DOHH2 (cell line): ENCODE data around the gene SCN5A.

ENCODE experiments used
- H3F3A ChIP-seq: fragments of 200-600 bp; sonication (generic), shearing (Covaris generic); 2 replicates; pipeline ENCODE4 v1.6.0; 2016; ENCODE audit warnings: antibody characterized with exemption, mild to moderate bottlenecking; ENCODE audit not compliant: control insufficient read depth, insufficient read depth
- H3K27ac ChIP-seq: fragments of 200-600 bp; sonication (generic); 2 replicates; pipeline ENCODE4 v1.5.1; 2014; ENCODE audit warnings: low read depth, mild to moderate bottlenecking, low read length, moderate library complexity
- H3K27me3 ChIP-seq: fragments of 200-600 bp; sonication (generic); 2 replicates; pipeline ENCODE4 v1.6.1; 2014; ENCODE audit warnings: mild to moderate bottlenecking, low read length, mixed read lengths; ENCODE audit not compliant: control insufficient read depth
- H3K36me3 ChIP-seq: fragments of 200-600 bp; sonication (generic); 2 replicates; pipeline ENCODE4 v1.6.1; 2014; ENCODE audit warnings: mild to moderate bottlenecking, low read length, moderate library complexity, mixed read lengths; ENCODE audit not compliant: control insufficient read depth
- H3K4me1 ChIP-seq: fragments of 200-600 bp; sonication (generic); 2 replicates; pipeline ENCODE4 v1.6.1; 2014; ENCODE audit warnings: mild to moderate bottlenecking, low read length, mixed read lengths; ENCODE audit not compliant: control insufficient read depth
- H3K4me2 ChIP-seq: fragments of 200-600 bp; sonication (generic); 2 replicates; pipeline ENCODE4 v1.6.0; 2014; ENCODE audit warnings: mild to moderate bottlenecking, low read length, moderate library complexity
- H3K4me3 ChIP-seq: fragments of 200-600 bp; sonication (generic); 2 replicates; pipeline ENCODE4 v1.5.1; 2014; ENCODE audit warnings: mild to moderate bottlenecking, low read length, mixed read lengths
- H3K79me2 ChIP-seq: fragments of 200-600 bp; sonication (generic); 2 replicates; pipeline ENCODE4 v1.6.1; 2014; ENCODE audit warnings: mild to moderate bottlenecking, low read length, mixed read lengths; ENCODE audit not compliant: control insufficient read depth
- H3K9me2 ChIP-seq: fragments of 200-600 bp; sonication (generic); replicated peaks from 2 replicates; pipeline ENCODE4 v1.6.1; 2014; ENCODE audit warnings: mild to moderate bottlenecking, low read length, mixed read lengths; ENCODE audit not compliant: control insufficient read depth
- H3K9me3 ChIP-seq: fragments of 200-600 bp; sonication (generic); 2 replicates; pipeline ENCODE4 v1.6.1; 2014; ENCODE audit warnings: antibody characterized with exemption, low read length, mixed read lengths; ENCODE audit not compliant: control insufficient read depth, insufficient read depth
- H4K20me1 ChIP-seq: fragments of 200-600 bp; sonication (generic); 2 replicates; pipeline ENCODE4 v1.6.0; 2014; ENCODE audit warnings: low read depth, mild to moderate bottlenecking, antibody characterized with exemption, low read length, moderate library complexity; ENCODE audit not compliant: control insufficient read depth, insufficient read depth
- CTCF ChIP-seq: fragments of 200-600 bp; sonication (generic); IDR thresholded peaks from one replicate; pipeline ENCODE4 v1.5.1; 2014; ENCODE audit warnings: antibody characterized with exemption, mild to moderate bottlenecking, low read depth, low read length; ENCODE audit not compliant: poor library complexity, severe bottlenecking
- EZH2phosphoT487 ChIP-seq: fragments of 200-600 bp; sonication (generic); IDR thresholded peaks from 2 replicates; pipeline ENCODE4 v1.6.1; 2017; ENCODE audit warnings: borderline replicate concordance, mild to moderate bottlenecking, antibody characterized with exemption, low read length, moderate library complexity, mixed read lengths

SCN5A gene

GRCh38 chr3:38536671-38537070, 112.8 kb downstream of the SCN5A start:
- TF ChIP-seq CTCF (no peak), EZH2phosphoT487 (no peak)
- Histone ChIP-seq H3K4me1 (no peaks in the 10 kb centered on the region), H3K9me2 (no peaks in the 10 kb centered on the region), H3K4me2 (no peak overlapping the region), H3K27ac (no peak overlapping the region), H3K36me3 (no peaks in the 10 kb centered on the region), H3K4me3 (no peak overlapping the region), H4K20me1 (no peaks in the 10 kb centered on the region), H3K79me2 (no peaks in the 10 kb centered on the region), H3K27me3 (no peaks in the 10 kb centered on the region), H3K9me3 (no peaks in the 10 kb centered on the region), H3F3A (no peaks in the 10 kb centered on the region)

- TF ChIP-seq EZH2phosphoT487 (no peak), CTCF (no peak)
- no peak overlapping the region for H3K4me3 ChIP-seq
- no peaks in the 10 kb centered on the region for H4K20me1 ChIP-seq
- H3K4me1 ChIP-seq, result no peaks in the 10 kb centered on the region
- no peak overlapping the region for H3K4me2 ChIP-seq
- no peaks in the 10 kb centered on the region for H3K27me3 ChIP-seq
- H3K9me2 ChIP-seq, result no peaks in the 10 kb centered on the region
- H3K9me3 ChIP-seq, result no peaks in the 10 kb centered on the region
- no peaks in the 10 kb centered on the region for H3K36me3 ChIP-seq
- H3K27ac ChIP-seq, result no peak overlapping the region
- no peaks in the 10 kb centered on the region for H3K79me2 ChIP-seq
- no peaks in the 10 kb centered on the region for H3F3A ChIP-seq
These were observed 114.9 kb downstream of the SCN5A start for GRCh38 chr3:38534604-38535003.

GRCh38 chr3:38534180-38534579, 115.3 kb downstream of the SCN5A start:
- TF ChIP-seq EZH2phosphoT487, result no peak
- TF ChIP-seq CTCF, result no peak
- no peaks in the 10 kb centered on the region for H3F3A ChIP-seq
- no peaks in the 10 kb centered on the region for H3K9me2 ChIP-seq
- no peaks in the 10 kb centered on the region for H3K9me3 ChIP-seq
- H3K27me3 ChIP-seq, result no peaks in the 10 kb centered on the region
- H4K20me1 ChIP-seq, result no peaks in the 10 kb centered on the region
- no peaks in the 10 kb centered on the region for H3K4me1 ChIP-seq
- H3K79me2 ChIP-seq, result no peaks in the 10 kb centered on the region
- no peak overlapping the region for H3K4me2 ChIP-seq
- H3K27ac ChIP-seq, result no peak overlapping the region
- no peaks in the 10 kb centered on the region for H3K36me3 ChIP-seq
- H3K4me3 ChIP-seq, result no peak overlapping the region
